Fibroblast of the conjunctiva (primary cell): ENCODE results near the gene LANCL1.

Experiments
- DNase-seq: peaks from one replicate; pipeline ENCODE4 v3.0.0-alpha.2; 2010; ENCODE audit warnings: low read depth

The LANCL1 gene

GRCh38 chr2:210389856-210390255, 86.7 kb downstream of the LANCL1 start:
- no peak for DNase-seq

- no peak for DNase-seq
Observed at GRCh38 chr2:210388148-210388547, 88.4 kb downstream of the LANCL1 start.

GRCh38 chr2:210387074-210387473, 89.5 kb downstream of the LANCL1 start:
- DNase-seq: no peak
